Activated CD4-positive, alpha-beta T cell treated with anti-CD3 and anti-CD28 coated beads for 4 hours (primary cell): ENCODE data around the gene SRRM4.

Experiments used
- DNase-seq, 2 donors: peaks; one replicate each; pipeline ENCODE4 v3.0.0-alpha.2; 2020

SRRM4 gene

GRCh38 chr12:119122751-119123150 lies 141.4 kb downstream of the SRRM4 start:
- DNase-seq: no peak

DNA sequence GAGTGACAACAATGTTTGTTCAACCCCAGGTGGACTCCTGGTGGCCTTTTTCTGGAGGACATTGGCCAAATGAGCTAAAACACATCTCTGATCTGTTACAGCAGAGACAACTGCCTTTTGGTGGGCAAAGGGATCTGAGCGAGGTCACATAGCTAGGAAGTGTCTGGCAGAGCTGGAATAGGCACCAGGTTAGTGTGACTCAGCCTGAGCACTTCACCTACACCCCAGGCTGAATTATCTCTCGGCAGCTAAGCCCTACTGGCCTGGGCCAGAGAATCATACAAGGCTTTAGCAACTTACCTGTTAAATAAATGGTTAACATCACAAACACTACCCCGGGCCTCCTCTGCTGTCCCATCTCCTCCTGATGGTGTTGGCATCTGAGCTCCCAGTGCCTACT lies 147.2 kb downstream of the SRRM4 start:
- DNase-seq: no peak

- DNase-seq: no peak
These were observed 148.6 kb downstream of the SRRM4 start for GRCh38 chr12:119129827-119130434.

- DNase-seq: no peak
These were observed 149.2 kb downstream of the SRRM4 start for GRCh38 chr12:119130523-119130922.

- DNase-seq: no peak
These were observed 153.1 kb downstream of the SRRM4 start for GRCh38 chr12:119134284-119135072.

GRCh38 chr12:119136811-119137410 lies 155.6 kb downstream of the SRRM4 start:
- DNase-seq: no peak

- DNase-seq: no peak
These were observed 158.1 kb downstream of the SRRM4 start for GRCh38 chr12:119139448-119139847.

DNA sequence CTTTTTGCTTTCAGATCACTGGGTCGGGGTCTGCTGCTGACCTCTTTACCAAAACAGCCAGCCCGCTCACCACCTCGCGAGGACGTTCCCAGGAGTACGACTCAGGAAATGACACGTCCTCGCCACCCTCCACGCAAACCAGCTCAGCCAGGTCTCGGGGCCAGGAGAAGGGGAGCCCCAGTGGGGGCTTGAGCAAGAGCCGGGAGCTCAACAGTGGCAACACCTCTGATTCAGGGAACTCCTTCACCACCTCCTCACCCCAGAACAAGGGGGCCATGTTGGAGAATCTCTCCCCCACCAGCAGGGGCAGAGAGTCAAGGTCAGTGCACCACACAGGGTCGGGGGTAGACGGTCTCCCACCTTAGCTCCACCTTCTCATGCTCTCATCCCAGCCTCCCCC lies 164.0 kb downstream of the SRRM4 start:
- no peak for DNase-seq

DNA sequence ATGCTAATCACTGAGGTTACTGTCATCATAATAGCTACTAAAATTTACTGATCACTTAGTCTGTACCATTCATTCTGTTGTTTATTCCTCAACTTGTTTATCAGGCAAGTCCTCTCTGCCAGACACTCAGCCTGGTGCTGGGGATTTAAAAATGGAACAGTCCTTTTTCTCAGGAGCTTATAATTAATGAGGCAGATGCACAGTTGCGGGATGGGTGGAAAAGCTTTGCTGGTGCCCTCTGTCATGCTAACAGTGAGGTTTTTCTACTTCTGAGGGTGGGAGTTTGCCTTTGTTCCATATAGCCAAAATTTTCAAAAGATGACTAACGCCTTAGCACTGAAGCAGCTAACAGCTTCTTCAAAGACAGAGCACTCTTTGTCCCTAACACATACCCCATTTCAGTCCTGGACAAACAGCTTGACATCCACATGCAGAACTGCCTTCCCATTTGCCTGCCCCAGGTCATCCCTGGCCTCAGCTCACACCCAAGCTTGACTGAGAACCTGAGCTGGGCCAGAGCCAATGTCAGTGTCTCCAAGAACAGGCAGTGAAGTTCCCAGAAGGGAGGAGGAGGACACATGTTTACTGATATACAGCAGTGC lies 166.6 kb downstream of the SRRM4 start:
- no peak for DNase-seq

GRCh38 chr12:119149270-119149669 lies 167.9 kb downstream of the SRRM4 start:
- DNase-seq: no peak

DNA sequence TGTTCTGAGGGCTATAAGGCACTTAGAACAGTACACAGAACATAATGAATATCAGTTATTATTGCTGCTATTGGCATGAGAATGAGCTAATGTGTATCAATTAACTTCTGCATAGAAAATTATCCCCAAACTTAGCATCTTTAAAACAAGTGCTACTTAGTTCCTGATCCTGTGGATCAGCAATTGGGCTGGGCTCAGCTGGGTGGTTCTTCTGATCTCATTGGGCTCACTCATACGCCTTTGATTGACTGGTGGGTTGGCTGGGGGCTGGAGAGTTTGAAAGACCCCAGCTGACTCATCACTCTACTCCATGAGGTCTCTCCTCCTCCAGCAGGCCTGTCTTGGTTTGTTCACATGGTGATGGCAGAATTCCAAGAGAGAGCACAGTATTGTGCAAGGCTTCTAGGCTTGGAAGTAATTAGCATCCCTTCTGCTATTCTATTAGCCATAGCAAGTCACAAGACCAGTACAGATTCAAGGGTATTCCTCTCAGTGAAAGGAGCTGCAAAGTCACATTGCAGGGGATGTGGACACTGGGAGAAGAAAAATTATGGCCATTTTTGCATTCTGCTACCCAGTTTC lies 170.2 kb downstream of the SRRM4 start:
- DNase-seq: no peak

- no peak for DNase-seq
These were observed 172.4 kb downstream of the SRRM4 start for GRCh38 chr12:119153477-119154434.

GRCh38 chr12:119154435-119154818 lies 173.1 kb downstream of the SRRM4 start:
- no peak for DNase-seq

DNA sequence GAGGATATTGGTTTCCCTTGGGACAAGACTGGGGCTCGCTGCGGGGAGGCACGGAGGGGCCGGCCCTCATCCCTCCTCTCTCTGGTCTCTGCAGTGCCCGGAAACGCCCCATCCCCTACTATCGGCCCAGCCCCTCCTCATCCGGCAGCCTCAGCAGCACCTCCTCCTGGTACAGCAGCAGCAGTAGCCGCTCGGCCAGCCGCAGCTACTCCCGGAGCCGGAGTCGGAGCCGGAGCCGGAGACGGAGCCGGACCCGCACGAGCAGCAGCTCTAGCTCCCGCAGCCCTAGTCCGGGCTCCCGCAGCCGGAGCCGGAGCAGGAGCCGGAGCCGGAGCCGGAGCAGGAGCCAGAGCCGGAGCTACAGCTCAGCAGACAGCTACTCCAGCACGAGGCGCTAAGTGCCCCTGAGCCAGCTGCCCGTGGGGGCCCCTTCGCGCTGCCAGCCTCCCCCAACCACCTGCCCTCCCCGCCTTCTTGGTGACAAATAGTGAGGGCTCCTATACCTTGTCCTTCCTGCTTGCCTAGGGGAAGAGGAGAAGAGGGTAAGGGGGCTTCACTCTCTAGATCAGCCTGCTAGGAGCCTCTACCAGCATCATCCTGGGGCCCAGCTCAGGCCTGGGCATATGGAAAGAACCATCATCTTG lies 175.2 kb downstream of the SRRM4 start:
- no peak for DNase-seq

DNA sequence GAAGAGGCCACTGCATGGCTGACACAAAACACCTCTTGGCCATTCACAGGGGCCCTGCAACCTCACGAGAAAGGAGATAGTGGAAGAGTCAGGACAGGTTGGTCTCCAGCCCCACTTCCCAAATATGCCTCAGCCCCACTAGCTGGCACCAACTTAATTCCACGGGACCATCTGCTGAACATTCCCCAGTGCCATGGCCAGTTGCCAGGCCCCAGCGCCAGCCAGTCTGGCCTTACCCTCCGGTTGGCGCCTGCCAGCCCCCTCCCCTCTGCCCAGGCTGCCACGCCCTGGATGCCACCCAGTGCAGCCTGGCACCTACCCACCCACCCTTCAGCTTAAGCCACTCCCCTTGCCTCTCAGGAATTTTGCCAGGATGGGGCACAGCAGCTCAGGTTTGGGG lies 176.2 kb downstream of the SRRM4 start:
- DNase-seq: no peak

DNA sequence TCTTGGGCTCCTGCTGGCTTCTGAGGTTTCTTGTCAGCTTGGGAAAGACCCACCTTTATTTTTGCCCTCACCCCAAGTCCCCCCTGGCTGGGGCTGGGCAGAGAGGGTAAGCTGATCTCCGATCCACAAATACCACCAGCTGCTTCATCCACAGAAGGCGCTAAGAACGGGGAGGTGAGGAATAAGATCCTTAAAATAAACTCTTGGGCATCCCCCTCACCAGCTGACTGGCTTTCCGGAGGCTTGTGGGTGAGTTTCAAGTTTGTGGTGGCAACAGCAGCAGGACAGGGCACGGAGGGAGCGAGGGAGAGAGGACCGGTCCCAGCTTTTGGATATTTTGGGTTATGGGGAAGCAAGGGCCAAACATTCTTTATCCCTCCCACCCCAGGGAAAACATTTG lies 176.6 kb downstream of the SRRM4 start:
- DNase-seq: no peak

DNA sequence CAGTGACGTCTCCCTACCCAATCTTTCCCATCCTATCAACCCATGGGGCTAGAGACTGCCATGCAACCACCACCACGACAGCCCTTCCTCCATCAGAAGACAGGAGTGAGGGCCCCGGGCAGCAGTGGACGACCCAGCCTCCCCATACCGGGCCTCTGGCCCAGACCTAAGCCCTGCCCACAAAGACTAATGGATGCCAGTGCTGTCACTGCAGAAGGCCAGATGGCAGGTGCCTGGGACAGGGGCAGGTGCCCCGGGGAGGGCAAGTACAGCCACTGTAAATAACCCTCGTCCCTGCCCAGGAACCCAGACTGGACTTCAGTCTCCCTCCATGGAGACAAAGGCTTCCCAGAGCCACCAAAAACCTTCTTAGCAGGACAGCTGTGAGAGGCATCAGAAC lies 177.1 kb downstream of the SRRM4 start:
- DNase-seq: no peak

DNA sequence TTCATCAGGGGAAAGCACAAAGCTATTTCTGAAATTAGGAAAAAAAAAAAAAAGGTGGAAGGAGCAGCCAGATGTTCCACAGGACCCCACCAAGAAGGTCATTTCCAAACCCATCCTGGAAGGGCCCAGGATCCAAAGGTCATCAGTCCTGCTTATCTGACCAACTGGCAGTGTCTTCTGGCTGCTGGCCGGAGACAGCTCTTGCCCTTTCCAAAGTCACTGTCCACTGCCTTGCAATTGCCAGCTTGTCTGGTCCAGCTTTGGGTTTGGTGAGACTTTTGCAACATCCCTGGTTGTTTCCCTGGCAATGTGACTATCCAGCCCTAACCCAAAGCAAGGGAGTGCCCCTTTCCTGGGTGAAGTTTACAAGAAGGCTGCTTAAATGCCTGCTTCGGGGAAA lies 178.5 kb downstream of the SRRM4 start:
- no peak for DNase-seq

GRCh38 chr12:119167902-119168301 lies 186.6 kb downstream of the SRRM4 start:
- no peak for DNase-seq

GRCh38 chr12:119168721-119169120 lies 187.4 kb downstream of the SRRM4 start:
- DNase-seq: no peak

- DNase-seq: no peak
These were observed 187.8 kb downstream of the SRRM4 start for GRCh38 chr12:119169150-119169549.

- no peak for DNase-seq
These were observed 189.9 kb downstream of the SRRM4 start for GRCh38 chr12:119171291-119171690.
